HL-60 (cell line): ENCODE results near the gene ADAMTSL4.

Experiments used
- CTCF ChIP-seq: IDR thresholded peaks from one replicate; pipeline ENCODE4 v1.5.1; 2011; ENCODE audit warnings: low read length, control low read depth, inconsistent platforms; ENCODE audit not compliant: insufficient read depth
- POLR2AphosphoS5 ChIP-seq: IDR thresholded peaks from 2 replicates; pipeline ENCODE4 v1.6.1; 2012; ENCODE audit warnings: low read depth

- no peak for TF ChIP-seq CTCF
- TF ChIP-seq POLR2AphosphoS5 = no peak
Measured at GRCh38 chr1:150562446-150563339, 13.5 kb downstream of the ADAMTSL4 start.
